GM18505 (cell line): Measurements from ENCODE around the gene BTBD1.

Experiments
- ATAC-seq: cut with Tn5 transposase; IDR thresholded peaks from one replicate; pipeline ENCODE4 v1.9.1; 2021; ENCODE audit not compliant: unreplicated experiment
- POLR2A ChIP-seq: IDR thresholded peaks from 4 replicates; pipeline ENCODE4 v1.6.1; 2011; ENCODE audit warnings: borderline replicate concordance; ENCODE audit not compliant: insufficient read depth, insufficient read length; ENCODE audit errors: extremely low read depth

Gene BTBD1

DNA sequence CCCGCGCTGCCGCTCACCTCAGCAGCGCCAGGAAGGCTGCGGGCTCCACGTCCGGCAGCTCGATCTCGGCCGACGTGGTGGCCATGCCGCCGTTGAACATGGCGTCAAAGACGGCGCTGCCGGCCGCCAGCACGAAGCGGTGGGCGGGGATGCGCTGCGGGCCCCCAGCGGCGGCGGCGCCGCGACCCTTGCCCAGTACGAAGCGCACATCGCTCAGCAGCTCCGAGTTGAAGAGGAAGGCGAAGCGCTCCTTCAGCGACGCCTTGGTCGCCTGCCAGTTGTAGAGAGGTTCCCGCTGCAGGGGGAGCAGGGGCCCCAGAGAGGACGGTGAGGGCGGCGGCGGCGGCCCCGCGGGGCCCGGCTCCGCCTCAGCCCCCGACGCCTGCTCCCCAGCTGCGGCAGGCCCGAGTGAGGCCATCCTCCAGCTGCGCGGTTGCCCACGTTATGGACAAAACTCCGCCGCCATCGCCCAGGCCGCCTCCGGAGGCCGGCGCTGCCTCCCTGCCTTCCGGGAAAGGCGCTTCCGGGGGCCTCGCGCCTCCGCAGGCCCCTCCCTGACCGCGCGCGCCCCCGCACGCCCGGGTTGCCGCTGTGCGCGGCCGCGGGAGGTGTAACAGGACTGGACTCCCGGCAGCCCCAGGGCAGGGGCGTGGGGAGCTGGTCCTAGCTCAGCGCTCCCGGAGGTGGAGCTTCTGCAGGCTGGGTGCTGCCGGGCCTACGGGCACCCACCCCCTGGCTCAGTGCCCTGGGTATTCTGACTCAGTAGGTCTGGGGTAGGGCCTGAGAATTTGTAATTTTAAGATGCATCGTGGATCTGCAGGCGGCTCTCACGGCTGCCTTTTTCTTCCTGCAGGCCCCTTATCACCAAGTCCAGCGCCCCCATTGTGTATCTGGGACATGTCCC is at the start of gene BTBD1:
TSS of gene BTBD1 (minus strand) at position 519 of the 904 bp plus-strand sequence. CDS start at position 418, 101 bp downstream.
- ATAC-seq: peak; percentile 81
- peak; percentile 98 for TF ChIP-seq POLR2A

DNA sequence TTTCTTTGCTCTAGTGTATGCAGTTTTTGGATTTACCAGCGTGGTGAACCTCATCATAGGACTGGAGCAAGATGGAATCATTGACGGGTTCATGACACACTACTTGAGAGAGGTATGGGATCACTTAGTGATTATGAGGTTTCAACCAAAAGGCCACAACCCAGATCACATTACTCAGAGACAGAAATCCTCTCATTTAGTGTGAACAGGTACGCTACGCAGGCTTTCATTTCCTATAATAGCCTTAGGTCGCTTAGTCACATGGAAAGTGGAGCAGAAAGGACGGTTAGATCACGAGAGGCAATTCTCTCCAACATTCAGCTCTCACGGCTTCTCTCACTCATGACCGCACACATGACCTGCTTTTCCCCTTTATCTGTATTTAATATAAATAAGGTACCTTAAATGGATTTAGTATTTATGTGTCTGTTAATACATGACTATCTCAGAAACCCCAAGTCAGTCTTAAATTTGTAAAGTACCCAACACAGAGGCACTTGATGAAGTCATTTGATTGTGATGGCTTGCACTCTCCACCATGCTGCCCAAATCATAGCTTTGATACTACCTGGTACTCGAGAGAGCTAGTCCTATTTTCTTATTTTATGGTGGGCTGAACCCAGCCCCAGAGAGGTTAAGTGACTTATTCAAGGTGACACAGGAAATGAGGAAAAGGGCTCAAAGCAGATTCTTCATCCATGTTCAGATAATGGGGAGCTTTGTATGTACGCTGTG is 48.9 kb upstream of the BTBD1 start:
- peak; percentile 51 for ATAC-seq
- no peak for TF ChIP-seq POLR2A

DNA sequence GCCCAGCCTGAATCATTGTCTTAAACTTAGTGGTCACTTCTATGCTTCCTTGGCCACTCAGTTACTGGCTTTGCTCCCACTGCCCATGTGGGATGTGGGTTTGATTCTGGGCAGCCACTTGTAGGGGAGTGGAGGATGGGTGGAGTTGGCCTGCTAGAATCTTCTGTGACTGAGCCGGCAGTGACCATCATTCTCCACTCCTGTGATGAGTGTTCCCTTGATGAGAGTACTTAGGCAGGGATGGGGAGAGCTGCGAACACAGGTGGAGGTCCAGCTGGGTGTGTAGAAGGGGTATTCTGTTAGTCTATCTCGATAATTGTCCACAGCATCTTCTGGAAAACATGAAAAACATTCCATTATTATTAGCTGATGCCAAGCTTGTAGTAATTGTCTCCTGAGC is 48.4 kb upstream of the BTBD1 start:
- ATAC-seq: no peak
- no peak for TF ChIP-seq POLR2A

DNA sequence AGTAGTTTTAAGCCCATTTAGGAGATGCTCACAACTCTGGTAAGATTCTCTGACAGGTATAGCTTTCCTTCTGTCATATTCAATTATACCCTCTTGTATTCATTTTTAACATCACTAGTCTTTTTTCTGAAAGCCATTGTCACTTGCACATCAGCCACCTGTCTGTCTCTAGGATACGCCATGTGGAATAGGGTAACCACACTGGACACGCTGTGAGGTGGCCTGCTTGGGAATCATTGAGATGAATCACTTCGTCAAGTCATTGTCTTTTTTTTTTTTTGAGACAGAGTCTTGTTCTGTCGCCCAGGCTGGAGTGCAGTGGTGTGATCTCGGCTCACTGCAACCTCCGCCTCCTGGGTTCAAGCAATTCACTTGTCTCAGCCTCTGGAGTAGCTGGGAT is 47.8 kb upstream of the BTBD1 start:
- ATAC-seq: no peak
- no peak for TF ChIP-seq POLR2A

DNA sequence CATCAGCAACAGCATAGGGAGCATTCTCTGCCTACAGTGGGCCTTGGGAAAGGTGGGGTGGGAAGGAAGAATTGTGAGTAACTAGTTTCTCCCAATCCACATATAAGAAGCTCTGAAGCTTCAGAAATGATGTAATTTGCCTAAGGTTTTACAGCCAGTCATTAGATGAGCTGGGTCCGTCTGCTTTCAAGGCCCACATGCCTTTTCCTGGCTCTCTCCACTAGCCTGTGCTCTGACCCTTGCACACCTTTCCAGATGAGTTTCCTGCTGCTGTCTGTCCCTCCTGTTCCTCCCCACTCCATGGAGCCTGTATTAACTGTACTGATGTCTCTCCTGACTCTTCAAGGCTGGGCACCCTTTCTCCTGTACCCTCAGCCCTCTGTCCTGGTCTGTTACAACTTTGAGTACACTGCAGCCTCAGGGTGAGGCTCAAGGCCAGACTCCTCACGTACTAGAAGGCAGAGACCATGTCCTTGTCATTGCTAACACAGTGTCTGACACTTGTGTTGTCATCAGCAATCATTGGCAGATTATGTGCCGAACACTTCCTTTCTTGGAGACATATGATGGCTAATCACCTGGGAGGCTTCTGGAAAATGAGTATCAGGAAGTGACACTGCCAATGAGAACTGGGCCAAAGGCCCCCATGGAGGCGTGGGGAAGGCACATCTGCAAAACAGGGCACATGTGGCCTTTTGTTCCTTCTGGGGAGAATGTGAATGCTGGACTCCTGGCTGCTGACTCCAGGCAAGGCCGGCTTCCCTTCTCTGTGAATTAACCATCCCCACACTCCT is 47.0 kb upstream of the BTBD1 start:
- no peak for TF ChIP-seq POLR2A
- ATAC-seq: no peak

DNA sequence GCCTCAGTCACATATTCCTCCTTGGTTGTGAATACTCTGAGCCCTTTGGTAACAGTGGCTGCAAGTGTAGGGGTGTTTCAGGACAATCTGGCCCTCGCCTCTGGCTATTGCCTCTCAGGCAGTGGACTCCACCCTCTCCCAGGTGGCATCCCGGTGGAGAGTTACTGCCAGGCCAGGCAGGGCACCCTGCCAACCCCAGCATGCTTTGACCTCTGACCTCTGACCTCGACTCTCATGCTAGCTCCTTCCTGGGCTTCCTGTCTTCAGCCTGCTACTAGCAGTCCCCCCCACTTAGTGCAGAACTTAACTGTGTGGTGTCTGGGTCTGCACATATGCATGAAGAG is 45.9 kb upstream of the BTBD1 start:
- ATAC-seq: no peak
- TF ChIP-seq POLR2A: no peak

DNA sequence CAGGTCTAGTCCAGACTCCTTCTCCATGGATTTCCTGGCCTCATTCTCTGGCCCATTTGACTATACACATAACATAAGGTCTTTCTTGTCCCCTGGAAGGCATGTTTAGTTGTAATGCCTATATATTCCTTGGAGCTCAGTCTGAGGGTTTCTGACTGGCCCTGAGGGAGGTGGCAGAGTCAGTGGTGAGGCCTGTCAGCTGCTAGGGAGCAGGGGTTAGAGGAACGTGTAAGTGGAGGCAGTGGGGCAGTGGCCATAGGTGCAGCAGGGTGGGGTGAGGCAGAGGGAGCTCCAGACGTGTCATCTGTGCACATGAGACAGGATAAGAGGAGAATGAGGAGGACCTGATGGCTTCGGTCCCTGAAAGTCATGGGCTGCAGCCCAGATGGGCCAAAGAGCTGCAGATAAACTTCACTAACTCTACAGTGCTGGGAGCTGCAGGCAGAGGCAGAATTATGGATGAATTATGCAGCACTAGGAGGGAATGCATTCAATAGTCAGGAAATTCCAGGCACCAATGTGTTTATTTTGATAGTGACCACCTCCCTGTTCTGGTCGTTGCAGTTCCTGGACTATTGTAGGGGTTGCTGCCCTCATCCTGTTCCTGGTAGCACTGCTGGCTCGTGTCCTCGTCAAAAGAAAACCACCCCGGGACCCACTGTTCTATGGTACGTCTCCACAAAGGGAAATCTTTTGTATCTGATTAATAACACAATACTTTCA is 45.3 kb upstream of the BTBD1 start:
- TF ChIP-seq POLR2A: no peak
- ATAC-seq: no peak

DNA sequence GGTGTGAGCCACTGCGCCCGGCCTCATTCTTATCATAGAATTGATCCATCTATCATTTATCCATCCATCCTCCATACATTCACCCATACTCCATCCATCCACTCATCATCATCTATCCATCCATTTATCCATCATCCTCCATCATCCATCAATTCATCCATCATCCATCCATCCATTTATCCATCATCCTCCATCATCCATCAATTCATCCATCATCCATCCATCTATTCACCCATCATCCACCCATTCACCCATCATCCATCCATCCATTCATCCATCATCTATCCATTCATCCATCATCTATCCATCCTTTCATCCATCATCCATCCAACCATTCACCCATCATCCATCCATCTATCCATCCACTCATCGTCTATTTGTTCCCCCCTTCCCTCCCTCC is 44.1 kb upstream of the BTBD1 start:
- no peak for ATAC-seq

DNA sequence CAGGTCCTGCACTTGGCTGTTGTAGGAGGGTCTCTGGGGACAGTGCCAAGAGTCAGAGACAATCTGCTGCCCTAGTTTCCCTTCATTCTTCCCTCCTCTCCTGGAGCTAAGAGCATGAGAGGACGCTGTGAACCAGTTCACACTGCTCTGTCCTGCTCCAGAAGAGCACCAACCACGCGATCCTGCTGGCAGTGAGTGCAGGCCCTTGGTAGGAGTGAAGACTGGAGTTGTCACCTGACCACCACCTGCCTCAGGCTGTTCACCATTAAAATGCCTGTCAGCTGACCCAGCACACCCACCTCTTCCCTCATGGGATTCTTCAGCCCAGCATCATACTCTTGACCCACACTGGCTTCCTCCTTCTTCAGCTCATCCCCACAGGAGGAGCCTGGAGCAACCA is 43.3 kb upstream of the BTBD1 start:
- TF ChIP-seq POLR2A: no peak
- ATAC-seq: no peak

More for the DNA sequence above, 44.1 kb upstream of the BTBD1 start:
- no peak for TF ChIP-seq POLR2A

DNA sequence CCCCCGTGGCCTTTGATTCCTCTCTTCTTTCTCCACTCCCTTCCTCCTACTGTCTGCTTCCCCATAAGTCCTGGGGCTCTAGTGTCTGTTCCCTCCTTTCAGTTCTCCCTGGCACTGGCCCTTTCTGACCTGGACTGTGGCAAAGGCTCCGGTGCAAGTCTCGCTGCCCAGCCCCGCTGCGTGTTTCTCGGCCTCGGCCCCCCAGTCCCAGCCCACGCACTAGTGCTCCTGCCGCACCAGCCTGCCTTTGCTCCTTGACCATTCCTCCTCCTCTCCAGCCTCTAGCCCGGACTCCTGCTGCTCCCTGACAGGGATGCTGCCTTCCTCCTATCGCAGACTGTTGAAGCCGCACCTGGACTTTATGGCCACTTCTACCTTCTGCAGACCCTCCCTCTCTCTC is 42.5 kb upstream of the BTBD1 start:
- no peak for ATAC-seq
- no peak for TF ChIP-seq POLR2A

DNA sequence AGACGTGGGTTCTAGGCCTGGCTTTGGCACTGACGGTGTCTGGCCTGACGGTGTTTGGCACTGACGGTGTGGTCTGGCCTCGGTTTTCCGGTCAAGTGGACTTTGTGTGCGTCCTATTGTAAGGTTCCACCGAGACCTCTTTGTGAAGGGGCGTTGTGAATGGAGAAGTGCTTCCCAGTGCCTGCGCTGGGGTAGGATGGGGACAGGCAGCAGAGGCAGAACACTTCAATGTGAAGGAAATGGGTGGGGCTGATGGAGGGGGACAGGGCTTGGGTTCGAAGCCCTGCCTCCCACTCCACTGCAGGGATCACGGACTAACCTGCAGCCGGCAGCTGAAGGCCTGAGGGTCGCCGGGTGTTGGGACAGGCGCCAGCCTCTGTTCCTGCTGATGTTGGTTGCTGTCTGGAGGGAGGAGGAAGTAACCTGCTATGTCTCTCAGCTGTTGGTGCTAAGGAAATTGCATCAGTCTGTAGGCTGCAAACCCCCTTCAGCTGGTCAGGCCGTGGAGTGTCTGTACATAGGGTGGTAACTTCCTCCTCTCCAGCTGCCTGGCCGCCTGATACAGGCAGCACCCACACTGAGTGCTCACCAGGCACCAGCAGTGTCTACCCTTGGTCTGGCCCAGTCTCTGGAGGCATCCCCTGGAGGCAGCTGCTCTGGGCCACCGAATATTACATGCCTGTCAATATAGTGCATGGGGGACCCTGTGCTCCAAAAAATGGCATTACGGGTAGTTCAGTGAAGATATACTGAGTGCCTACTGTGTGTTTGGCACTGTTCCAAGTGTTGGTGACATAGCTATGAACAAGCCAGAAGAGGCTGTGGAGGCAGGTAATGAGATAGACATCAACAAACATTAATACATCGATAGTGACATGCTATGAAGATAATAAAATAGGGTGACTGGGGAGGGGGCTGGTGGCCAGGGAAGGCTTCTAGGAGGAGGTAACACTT is 41.5 kb upstream of the BTBD1 start:
- TF ChIP-seq POLR2A: peak; percentile 54
- peak; percentile 60 for ATAC-seq

DNA sequence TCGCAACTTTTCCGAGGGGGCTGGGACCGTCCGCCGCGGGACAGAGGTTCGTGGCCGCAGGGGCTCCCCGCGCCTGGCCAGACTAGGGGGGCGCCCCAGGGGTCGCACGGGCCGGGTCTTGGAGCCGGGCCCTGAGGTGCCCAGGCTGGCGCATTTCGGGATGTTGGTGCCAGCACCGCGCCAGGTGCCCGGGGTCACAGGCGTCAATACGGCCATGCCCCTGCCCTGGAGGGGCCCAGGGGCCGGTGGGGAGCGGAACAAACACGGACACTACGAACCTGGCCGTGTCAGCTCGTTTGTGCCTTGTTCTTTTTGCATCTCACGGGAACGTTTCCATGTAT is 40.8 kb upstream of the BTBD1 start:
- no peak for TF ChIP-seq POLR2A

More for the DNA sequence above, 40.8 kb upstream of the BTBD1 start:
- no peak for ATAC-seq
